Immature natural killer cell (primary cell): ENCODE results near the gene PYDC1. TPM values are rescaled to one million over a fixed set of nuclear protein-coding genes. Genes with fewer than 3 reads are reported as not detected.
"Not testable (repeated sequence)": the region's sequence is repeated elsewhere in the genome, so short reads cannot be mapped to it uniquely, and the experiment has no call there.

Experiments
- DNase-seq, 3 donors: peaks; one replicate each; pipeline ENCODE4 v3.0.0; 2022; ENCODE audit warnings: mixed read lengths in 1 of 3
- H3K27ac Mint-ChIP-seq, 6 donors: one replicate each; pipeline ENCODE4 v1.8.0; 2020; ENCODE audit warnings: mixed read lengths in 6 of 6, mild to moderate bottlenecking in 5 of 6, inconsistent platforms in 4 of 6, moderate library complexity in 3 of 6
- H3K27me3 Mint-ChIP-seq, 3 donors: one replicate each; pipeline ENCODE4 v1.8.0; 2020 to 2021; ENCODE audit warnings: low read depth in 3 of 3, mild to moderate bottlenecking in 3 of 3, mixed read lengths in 3 of 3, moderate library complexity in 3 of 3, inconsistent platforms in 1 of 3
- H3K36me3 Mint-ChIP-seq, 3 donors: one replicate each; pipeline ENCODE4 v1.8.0; 2020; ENCODE audit warnings: mixed read lengths in 3 of 3, inconsistent platforms in 2 of 3, mild to moderate bottlenecking in 2 of 3
- H3K4me1 Mint-ChIP-seq, 2 donors: one replicate each; pipeline ENCODE4 v1.8.0; 2020; ENCODE audit warnings: inconsistent platforms in 2 of 2, mild to moderate bottlenecking in 2 of 2, mixed read lengths in 2 of 2, moderate library complexity in 1 of 2
- H3K4me3 Mint-ChIP-seq, 5 donors: one replicate each; pipeline ENCODE4 v1.8.0; 2020; ENCODE audit warnings: mild to moderate bottlenecking in 5 of 5, mixed read lengths in 5 of 5, inconsistent platforms in 3 of 5, moderate library complexity in 3 of 5
- H3K9me3 Mint-ChIP-seq, 6 donors: one replicate each; pipeline ENCODE4 v1.8.0; 2020; ENCODE audit warnings: mild to moderate bottlenecking in 6 of 6, mixed read lengths in 6 of 6, inconsistent platforms in 4 of 6, moderate library complexity in 3 of 6
- polyA plus RNA-seq, 3 donors: library from polyadenylated mRNA; unstranded; fragments of 300-500 nt; fragmentation: Illumina TruSeq; gene quantifications; one replicate each; pipeline ENCODE4 v1.2.3, GENCODE V29; 2021

PYDC1 gene
- polyA plus RNA-seq, 3 donors from 2014 or later: not detected

- H3K36me3 Mint-ChIP-seq: peaks cover 2 to 22% (median 21%) of the 10 kb centered on the region in 3 donors
- H3K9me3 Mint-ChIP-seq: no peaks in the 10 kb centered on the region
- peak overlapping the region; percentile 26 to 83 (median 78) for H3K27ac Mint-ChIP-seq
- H3K27me3 Mint-ChIP-seq: peaks cover 5 to 16% (median 12%) of the 10 kb centered on the region in 3 donors
- no peak overlapping the region for H3K4me3 Mint-ChIP-seq
- no peak for DNase-seq
- peaks cover 65 to 79% of the 10 kb centered on the region in 2 donors for H3K4me1 Mint-ChIP-seq
Measured at GRCh38 chr16:31198207-31198882, 18.6 kb downstream of the PYDC1 start.

GRCh38 chr16:31196324-31197088 is 20.4 kb downstream of the PYDC1 start:
- H3K4me1 Mint-ChIP-seq: peaks cover 65 to 82% of the 10 kb centered on the region in 2 donors
- no peaks in the 10 kb centered on the region for H3K9me3 Mint-ChIP-seq
- no peak overlapping the region for H3K4me3 Mint-ChIP-seq
- H3K27ac Mint-ChIP-seq: peak overlapping the region in 4 of 6 donors; percentile 55 to 74 (median 67)
- H3K27me3 Mint-ChIP-seq: peaks cover 2 to 19% (median 15%) of the 10 kb centered on the region in 3 donors
- no peak for DNase-seq
- peaks cover 12 to 38% (median 23%) of the 10 kb centered on the region in 3 donors for H3K36me3 Mint-ChIP-seq

GRCh38 chr16:31195861-31196260 is 21.1 kb downstream of the PYDC1 start:
- Mint-ChIP-seq H3K36me3 (peaks cover 18 to 44% (median 27%) of the 10 kb centered on the region in 3 donors), H3K27ac (peak overlapping the region in 3 of 6 donors; percentile 60 to 74 (median 74)), H3K27me3 (peaks cover 4 to 22% (median 9%) of the 10 kb centered on the region in 3 donors), H3K4me1 (peaks cover 61 to 82% of the 10 kb centered on the region in 2 donors)
- not testable (repeated sequence) for H3K9me3 Mint-ChIP-seq, DNase-seq, H3K4me3 Mint-ChIP-seq

- Mint-ChIP-seq H3K27me3 (peaks cover 8 to 29% (median 9%) of the 10 kb centered on the region in 3 donors), H3K4me1 (peaks cover 61 to 83% of the 10 kb centered on the region in 2 donors), H3K4me3 (no peak overlapping the region), H3K9me3 (peaks cover 0 to 2% (median 0%) of the 10 kb centered on the region in 6 donors), H3K27ac (peak overlapping the region in 4 of 6 donors; percentile 24 to 73 (median 50)), H3K36me3 (peaks cover 27 to 54% (median 36%) of the 10 kb centered on the region in 3 donors)
- no peak for DNase-seq
Measured at GRCh38 chr16:31194898-31195297, 22.0 kb downstream of the PYDC1 start.

GRCh38 chr16:31193874-31194273 is 23.1 kb downstream of the PYDC1 start:
- Mint-ChIP-seq H3K4me3 (no peak overlapping the region), H3K27me3 (peaks cover 9 to 37% (median 13%) of the 10 kb centered on the region in 3 donors), H3K27ac (peak overlapping the region in 5 of 6 donors; percentile 11 to 62 (median 22)), H3K4me1 (peaks cover 61 to 83% of the 10 kb centered on the region in 2 donors), H3K9me3 (peaks cover 0 to 2% (median 0%) of the 10 kb centered on the region in 6 donors), H3K36me3 (peaks cover 36 to 59% (median 37%) of the 10 kb centered on the region in 3 donors)
- DNase-seq: no peak

- peaks cover 40 to 63% (median 42%) of the 10 kb centered on the region in 3 donors for H3K36me3 Mint-ChIP-seq
Measured at GRCh38 chr16:31192856-31193642, 23.9 kb downstream of the PYDC1 start.

GRCh38 chr16:31191697-31192428 is 25.1 kb downstream of the PYDC1 start:
- DNase-seq: no peak
- H3K27ac Mint-ChIP-seq: peak overlapping the region; percentile 61 to 77 (median 72)
- H3K36me3 Mint-ChIP-seq: peaks cover 45 to 74% (median 48%) of the 10 kb centered on the region in 3 donors
- H3K9me3 Mint-ChIP-seq: peaks cover 0 to 2% (median 0%) of the 10 kb centered on the region in 6 donors
- peaks cover 71 to 87% of the 10 kb centered on the region in 2 donors for H3K4me1 Mint-ChIP-seq
- peak overlapping the region in 2 of 5 donors; percentile 4 to 38 for H3K4me3 Mint-ChIP-seq
- peaks cover 11 to 48% (median 23%) of the 10 kb centered on the region in 3 donors for H3K27me3 Mint-ChIP-seq

More at GRCh38 chr16:31192856-31193642, 23.9 kb downstream of the PYDC1 start:
- H3K4me3 Mint-ChIP-seq: no peak overlapping the region
- peaks cover 9 to 38% (median 18%) of the 10 kb centered on the region in 3 donors for H3K27me3 Mint-ChIP-seq
- peaks cover 0 to 2% (median 0%) of the 10 kb centered on the region in 6 donors for H3K9me3 Mint-ChIP-seq
- DNase-seq: no peak
- peaks cover 63 to 83% of the 10 kb centered on the region in 2 donors for H3K4me1 Mint-ChIP-seq
- peak overlapping the region; percentile 4 to 85 (median 49) for H3K27ac Mint-ChIP-seq

- H3K9me3 Mint-ChIP-seq: peaks cover 0 to 2% (median 0%) of the 10 kb centered on the region in 6 donors
- DNase-seq: no peak
- peaks cover 73 to 87% of the 10 kb centered on the region in 2 donors for H3K4me1 Mint-ChIP-seq
- H3K4me3 Mint-ChIP-seq: peak overlapping the region in 2 of 5 donors; percentile 26 to 41
- H3K27ac Mint-ChIP-seq: peak overlapping the region; percentile 2 to 85 (median 65)
- H3K27me3 Mint-ChIP-seq: peaks cover 12 to 46% (median 27%) of the 10 kb centered on the region in 3 donors
- peaks cover 51 to 84% (median 58%) of the 10 kb centered on the region in 3 donors for H3K36me3 Mint-ChIP-seq
Measured at GRCh38 chr16:31190818-31191444, 26.0 kb downstream of the PYDC1 start.

- peak overlapping the region; percentile 34 to 84 (median 75) for H3K4me3 Mint-ChIP-seq
- peaks cover 12 to 52% (median 32%) of the 10 kb centered on the region in 3 donors for H3K27me3 Mint-ChIP-seq
- H3K9me3 Mint-ChIP-seq: peaks cover 0 to 2% (median 0%) of the 10 kb centered on the region in 6 donors
- peak overlapping the region; percentile 77 to 92 (median 89) for H3K27ac Mint-ChIP-seq
- peaks cover 79 to 92% of the 10 kb centered on the region in 2 donors for H3K4me1 Mint-ChIP-seq
- H3K36me3 Mint-ChIP-seq: peaks cover 59 to 88% (median 65%) of the 10 kb centered on the region in 3 donors
- no peak for DNase-seq
Measured at GRCh38 chr16:31190061-31190460, 26.9 kb downstream of the PYDC1 start.

GRCh38 chr16:31189412-31189778 is 27.5 kb downstream of the PYDC1 start:
- H3K36me3 Mint-ChIP-seq: peaks cover 60 to 90% (median 70%) of the 10 kb centered on the region in 3 donors
- peaks cover 81 to 93% of the 10 kb centered on the region in 2 donors for H3K4me1 Mint-ChIP-seq
- H3K9me3 Mint-ChIP-seq: peaks cover 0 to 2% (median 0%) of the 10 kb centered on the region in 6 donors

GRCh38 chr16:31188450-31189411 is 28.2 kb downstream of the PYDC1 start:
- peaks cover 85 to 94% of the 10 kb centered on the region in 2 donors for H3K4me1 Mint-ChIP-seq
- peaks cover 0 to 2% (median 0%) of the 10 kb centered on the region in 6 donors for H3K9me3 Mint-ChIP-seq
- peak; percentile 55 to 68 (median 63) for DNase-seq
- peaks cover 14 to 61% (median 38%) of the 10 kb centered on the region in 3 donors for H3K27me3 Mint-ChIP-seq
- H3K36me3 Mint-ChIP-seq: peaks cover 65 to 91% (median 75%) of the 10 kb centered on the region in 3 donors
- peak overlapping the region; percentile 77 to 92 (median 89) for H3K27ac Mint-ChIP-seq
- peak overlapping the region; percentile 67 to 84 (median 75) for H3K4me3 Mint-ChIP-seq

More at GRCh38 chr16:31189412-31189778, 27.5 kb downstream of the PYDC1 start:
- Mint-ChIP-seq H3K4me3 (peak overlapping the region; percentile 67 to 84 (median 75)), H3K27me3 (peaks cover 15 to 57% (median 37%) of the 10 kb centered on the region in 3 donors), H3K27ac (peak overlapping the region; percentile 77 to 92 (median 89))
- DNase-seq: no peak
